Adrenal gland (tissue), 5 donors: ENCODE results near the gene NRXN3.

Source experiments
- CTCF ChIP-seq, 6 experiments: fragments of 450-650 bp in 4 of 6; fragments of 200-600 bp in 2 of 6; sonication (generic) in 1 of 6; IDR thresholded peaks; 1 replicate in 5 of 6; 2 replicates in 1 of 6; pipeline versions ENCODE4 v1.5.1 to v1.8.0; 2016 to 2021; ENCODE audit warnings: antibody characterized with exemption in 6 of 6, mild to moderate bottlenecking in 2 of 6, moderate library complexity in 1 of 6
- POLR2A ChIP-seq, 2 donors: fragments of 450-650 bp; IDR thresholded peaks; one replicate each; pipeline ENCODE4 v1.6.1; 2017; ENCODE audit warnings: antibody characterized with exemption in 2 of 2, mild to moderate bottlenecking in 2 of 2, moderate library complexity in 1 of 2
- donor health status: DM: no; HTN: no; CAD: no.

GRCh38 chr14:78153064-78153341 lies 17.2 kb upstream of the NRXN3 start:
- TF ChIP-seq CTCF (IDR thresholded peaks at IDR 0.05) (no peak), POLR2A (IDR thresholded peaks at IDR 0.05) (no peak)
